H1 (cell line): ENCODE results near the gene ATP5PF. TPM values are rescaled to one million over a fixed set of nuclear protein-coding genes. Genes with fewer than 3 reads are reported as not detected.

Experiments used
- CTCF ChIA-PET: fragments of 300-600 bp; sonication (Branson Sonifier 250); formaldehyde crosslinking; loops from one replicate; lab custom pipeline; 2021; ENCODE audit not compliant: partially characterized antibody; lab: Charles Lee
- POLR2A ChIA-PET: fragments of 300-600 bp; sonication (Branson Sonifier 250); formaldehyde crosslinking; loops from one replicate; lab custom pipeline; 2021; ENCODE audit warnings: inconsistent platforms; ENCODE audit not compliant: partially characterized antibody; lab: Charles Lee
- DNase-seq, 2 experiments: peaks; one replicate each; pipeline versions ENCODE4 v3.0.0 to v3.0.0-alpha.2; 2010 to 2022; ENCODE audit warnings: low spot score in 2 of 2, low read depth in 1 of 2, mixed read lengths in 1 of 2
- FAIRE-seq: peaks from 2 replicates; lab custom pipeline; 2011; peaks lifted over from hg19 to GRCh38; lab: Jason Lieb, UNC
- H2AFZ ChIP-seq: 2 replicates; pipeline ENCODE4 v1.8.1; 2012; ENCODE audit warnings: low read length, inconsistent platforms
- H2AK5ac ChIP-seq: 2 replicates; pipeline ENCODE4 v1.6.1; 2013; ENCODE audit warnings: low read depth, low read length
- H2BK120ac ChIP-seq: replicated peaks from 2 replicates; pipeline ENCODE3; 2013; ENCODE audit warnings: low read depth, low read length, inconsistent platforms
- H2BK12ac ChIP-seq: 2 replicates; pipeline ENCODE4 v1.6.1; 2013; ENCODE audit warnings: low read depth, low read length
- H2BK15ac ChIP-seq: 2 replicates; pipeline ENCODE4 v1.6.1; 2013; ENCODE audit warnings: low read length
- H2BK20ac ChIP-seq: 2 replicates; pipeline ENCODE4 v1.6.1; 2013; ENCODE audit warnings: low read length
- H2BK5ac ChIP-seq: 2 replicates; pipeline ENCODE4 v1.6.1; 2013; ENCODE audit warnings: low read depth, low read length
- H3K14ac ChIP-seq: 2 replicates; pipeline ENCODE4 v1.6.1; 2013; ENCODE audit warnings: inconsistent platforms; ENCODE audit not compliant: insufficient read length
- H3K18ac ChIP-seq: 2 replicates; pipeline ENCODE4 v1.6.1; 2013; ENCODE audit warnings: low read length; ENCODE audit errors: extremely low read depth
- H3K23ac ChIP-seq: 2 replicates; pipeline ENCODE4 v1.6.1; 2013; ENCODE audit warnings: inconsistent platforms; ENCODE audit not compliant: insufficient read length
- H3K23me2 ChIP-seq: 2 replicates; pipeline ENCODE4 v1.6.1; 2013; ENCODE audit warnings: low read depth, low read length
- H3K27ac ChIP-seq: 2 replicates; pipeline ENCODE4 v1.6.1; 2011; ENCODE audit warnings: low read depth, low read length, inconsistent platforms
- H3K27me3 ChIP-seq, 4 experiments: replicated peaks in 1 of 4; 1 replicate in 1 of 4; 2 replicates in 3 of 4; pipeline versions ENCODE4 v1.6.1 to v1.8.1; 2011 to 2013; ENCODE audit warnings: low read length in 3 of 4, mild to moderate bottlenecking in 3 of 4, inconsistent platforms in 2 of 4, mixed read lengths in 2 of 4, moderate library complexity in 1 of 4; ENCODE audit not compliant: control insufficient read depth in 3 of 4, insufficient read depth in 3 of 4; ENCODE audit errors: extremely low read depth in 1 of 4
- H3K36me3 ChIP-seq, 4 experiments: 2 replicates each; pipeline versions ENCODE4 v1.6.1 to v1.8.1; 2011 to 2013; ENCODE audit warnings: mild to moderate bottlenecking in 4 of 4, low read length in 3 of 4, moderate library complexity in 2 of 4, control low read depth in 1 of 4, inconsistent platforms in 1 of 4; ENCODE audit not compliant: insufficient read depth in 4 of 4, control insufficient read depth in 2 of 4
- H3K4ac ChIP-seq: replicated peaks from 2 replicates; pipeline ENCODE3; 2013; ENCODE audit warnings: low read length, low read depth, mixed read lengths, inconsistent platforms; ENCODE audit not compliant: insufficient read length
- H3K4me1 ChIP-seq, 4 experiments: replicated peaks in 1 of 4; 1 replicate in 1 of 4; 2 replicates in 3 of 4; pipeline versions ENCODE4 v1.6.1 to v1.8.1; 2011 to 2013; ENCODE audit warnings: low read length in 3 of 4, inconsistent platforms in 2 of 4, mixed read lengths in 1 of 4; ENCODE audit not compliant: insufficient read depth in 4 of 4, control insufficient read depth in 3 of 4
- H3K4me2 ChIP-seq, 2 experiments: 2 replicates each; pipeline versions ENCODE4 v1.6.1 to v1.8.1; 2011 to 2013; ENCODE audit warnings: low read depth in 2 of 2, low read length in 2 of 2, control low read depth in 1 of 2, inconsistent platforms in 1 of 2, mild to moderate bottlenecking in 1 of 2; ENCODE audit not compliant: insufficient read depth in 1 of 2
- H3K4me3 ChIP-seq, 4 experiments: fragments of 200-600, 300-600 bp in 1 of 4; sonication (generic), shearing (Covaris generic), sonication (Bioruptor Twin) in 1 of 4; 2 replicates each; pipeline versions ENCODE4 v1.5.1 to v1.8.1; 2011 to 2016; ENCODE audit warnings: low read length in 4 of 4, low read depth in 3 of 4, control low read depth in 2 of 4, inconsistent platforms in 2 of 4, mild to moderate bottlenecking in 2 of 4, mixed read lengths in 1 of 4, moderate library complexity in 1 of 4; ENCODE audit not compliant: insufficient read depth in 2 of 4; ENCODE audit errors: extremely low read depth in 1 of 4
- H3K56ac ChIP-seq: replicated peaks from 2 replicates; pipeline ENCODE3; 2013; ENCODE audit warnings: low read depth, mild to moderate bottlenecking, mixed read lengths, low read length, inconsistent platforms; ENCODE audit not compliant: insufficient read length
- H3K79me1 ChIP-seq: 2 replicates; pipeline ENCODE4 v1.6.1; 2013; ENCODE audit warnings: low read depth, low read length, control low read depth
- H3K79me2 ChIP-seq, 2 experiments: 2 replicates each; pipeline versions ENCODE4 v1.6.1 to v1.8.1; 2012 to 2013; ENCODE audit warnings: low read length in 2 of 2, mild to moderate bottlenecking in 2 of 2, inconsistent platforms in 1 of 2; ENCODE audit not compliant: insufficient read depth in 2 of 2, control insufficient read depth in 1 of 2
- H3K9ac ChIP-seq, 4 experiments: replicated peaks in 1 of 4; 1 replicate in 1 of 4; 2 replicates in 3 of 4; pipeline versions ENCODE4 v1.6.1 to v1.8.1; 2011 to 2013; ENCODE audit warnings: low read depth in 3 of 4, low read length in 3 of 4, control low read depth in 2 of 4, mild to moderate bottlenecking in 2 of 4, moderate library complexity in 2 of 4, inconsistent platforms in 1 of 4; ENCODE audit errors: extremely low read depth in 1 of 4
- H3K9me3 ChIP-seq, 2 experiments: 2 replicates each; pipeline versions ENCODE4 v1.6.1 to v1.8.1; 2012 to 2013; ENCODE audit warnings: mild to moderate bottlenecking in 2 of 2, moderate library complexity in 2 of 2, control low read depth in 1 of 2, inconsistent platforms in 1 of 2, low read depth in 1 of 2, low read length in 1 of 2, mixed read lengths in 1 of 2; ENCODE audit not compliant: insufficient read depth in 2 of 2
- H4K20me1 ChIP-seq, 2 experiments: replicated peaks in 1 of 2; 2 replicates each; pipeline versions ENCODE3 to v1.8.1; 2011 to 2013; ENCODE audit warnings: inconsistent platforms in 2 of 2, low read length in 2 of 2, mild to moderate bottlenecking in 1 of 2; ENCODE audit not compliant: insufficient read depth in 2 of 2, control insufficient read depth in 1 of 2
- H4K5ac ChIP-seq: 2 replicates; pipeline ENCODE4 v1.6.1; 2013; ENCODE audit warnings: low read length, low read depth, mixed read lengths, inconsistent platforms; ENCODE audit not compliant: insufficient read length
- H4K8ac ChIP-seq: 2 replicates; pipeline ENCODE4 v1.8.0; 2013; ENCODE audit warnings: mild to moderate bottlenecking, moderate library complexity, low read length, inconsistent platforms; ENCODE audit not compliant: insufficient read depth; ENCODE audit errors: extremely low read depth
- H4K91ac ChIP-seq: replicated peaks from 2 replicates; pipeline ENCODE3; 2013; ENCODE audit warnings: low read length, mixed read lengths, inconsistent platforms; ENCODE audit not compliant: insufficient read length
- EGR1 ChIP-seq: IDR thresholded peaks from 2 replicates; pipeline ENCODE4 v1.6.1; 2011; ENCODE audit warnings: low read depth, low read length, borderline replicate concordance
- FOSL1 ChIP-seq: IDR thresholded peaks from 2 replicates; pipeline ENCODE4 v1.6.1; 2011; ENCODE audit warnings: mild to moderate bottlenecking, low read depth, low read length, moderate library complexity; ENCODE audit not compliant: insufficient read depth
- MAFK ChIP-seq: IDR thresholded peaks from 2 replicates; pipeline ENCODE4 v1.6.1; 2012; ENCODE audit warnings: low read depth, mild to moderate bottlenecking, improper control_type of control experiment, low read length
- POLR2A ChIP-seq, 2 experiments: IDR thresholded peaks; 1 replicate in 1 of 2; 2 replicates in 1 of 2; pipeline ENCODE4 v1.6.1; 2011; ENCODE audit warnings: low read depth in 2 of 2, low read length in 2 of 2, mild to moderate bottlenecking in 2 of 2; ENCODE audit errors: control extremely low read depth in 1 of 2
- POU5F1 ChIP-seq: IDR thresholded peaks from 2 replicates; pipeline ENCODE4 v1.6.1; 2011; ENCODE audit warnings: low read depth, mild to moderate bottlenecking, low read length, moderate library complexity
- WGBS, 2 experiments: shearing (Covaris generic) in 1 of 2; methylation state at CpG; one replicate each; pipeline versions ENCODE4 v1.1.6 to v1.1.7; 2013 to 2015; ENCODE audit warnings: low lambda C conversion rate in 2 of 2, mixed read lengths in 2 of 2, inconsistent platforms in 1 of 2, low coverage in 1 of 2, missing lambda C conversion rate in 1 of 2; ENCODE audit not compliant: insufficient replicate concordance in 2 of 2, insufficient coverage in 1 of 2, insufficient read length in 1 of 2; ENCODE audit errors: extremely low coverage in 1 of 2, missing lambda C conversion rate in 1 of 2; 5-methylcytosine and 5-hydroxymethylcytosine counted together
- polyA plus RNA-seq, 7 experiments: library from polyadenylated mRNA; depleted of rRNA in 3 of 7; stranded (reverse) in 5 of 7; unstranded in 2 of 7; fragments of >200 nt in 5 of 7; fragments of 200-250 nt in 2 of 7; gene quantifications; 1 replicate in 5 of 7; 2 replicates in 1 of 7; 4 replicates in 1 of 7; pipeline versions ENCODE4 v1.2.1 to v1.2.3, GENCODE V29; 2011 to 2013; ENCODE audit warnings: missing spikeins in 2 of 7, mixed read lengths in 2 of 7
- total RNA-seq: library from RNA; stranded (reverse); fragmentation: NEBNext Ultra II Directional; extraction: Animal tissue kit (Norgen Biotek cat#: 25700); gene quantifications from 2 replicates; pipeline ENCODE4 v1.2.1, GENCODE V29; 2021

The ATP5PF gene
- total and polyA plus RNA-seq, 2 of the 8 experiments (the other 6 are each of a cell fraction or from before 2014, with no cell fraction given): 135 to 240 TPM

GRCh38 chr21:25750085-25750484, 15.4 kb upstream of the ATP5PF start:
- H2BK12ac ChIP-seq: no peak overlapping the region
- no peak overlapping the region for H3K9ac ChIP-seq
- no peak overlapping the region for H3K56ac ChIP-seq
- H3K23me2 ChIP-seq: no peaks in the 10 kb centered on the region
- H3K4me2 ChIP-seq: no peak overlapping the region
- no peak for DNase-seq
- H4K5ac ChIP-seq: no peak overlapping the region
- H2BK20ac ChIP-seq: no peak overlapping the region
- H2BK120ac ChIP-seq: no peak overlapping the region
- H3K4ac ChIP-seq: no peak overlapping the region
- no peak overlapping the region for H4K8ac ChIP-seq
- H4K91ac ChIP-seq: no peak overlapping the region
- no peak overlapping the region for H3K18ac ChIP-seq
- H2BK15ac ChIP-seq: no peak overlapping the region
- H3K14ac ChIP-seq: no peak overlapping the region
- 90% methylated on average over 6 of the region's 6 CpGs; no CpG with 5 or more reads in 1 of the 2 experiments for WGBS, 2 experiments
- no peak overlapping the region for H3K27ac ChIP-seq
- no peaks in the 10 kb centered on the region for H3K27me3 ChIP-seq
- no peak overlapping the region for H3K4me3 ChIP-seq
- ChIA-PET POLR2A (interaction anchor here (2.2 kb wide), 1 partner anchor 15 kb away, joined by 8 read pairs; the partner anchor contains the start of genes ATP5PF and GABPA), CTCF (interaction anchor here (1.5 kb wide), 1 partner anchor 10 kb away, joined by 6 read pairs; no protein-coding TSS in a partner anchor)
- peaks cover 0 to 34% (median 9%) of the 10 kb centered on the region in 4 experiments; a peak in 6 of 8 replicates for H3K36me3 ChIP-seq
- no peaks in the 10 kb centered on the region for H3K9me3 ChIP-seq
- no peak for FAIRE-seq
- no peaks in the 10 kb centered on the region; a peak in 1 of 4 replicates for H3K79me2 ChIP-seq
- no peak overlapping the region for H2AK5ac ChIP-seq
- H2BK5ac ChIP-seq: no peak overlapping the region
- H3K79me1 ChIP-seq: no peaks in the 10 kb centered on the region
- H2AFZ ChIP-seq: no peak overlapping the region
- no peak overlapping the region for H3K23ac ChIP-seq
- H3K4me1 ChIP-seq: no peaks in the 10 kb centered on the region
- H4K20me1 ChIP-seq: peaks cover 0 to 2% of the 10 kb centered on the region in 2 experiments
- TF ChIP-seq EGR1 (no peak), FOSL1 (no peak), MAFK (no peak), POLR2A (IDR thresholded peaks at IDR 0.05; ENCODE audit: control extremely low read depth in 1 of 2, low read depth in 2 of 2, low read length in 2 of 2) (no peak), POU5F1 (no peak)
